Activated T-cell treated with anti-CD3 and anti-CD28 coated beads for 1 hour (primary cell): ENCODE results near the gene LHFPL6.

Experiments used
- DNase-seq: peaks from one replicate; pipeline ENCODE4 v3.0.0-alpha.2; 2020; ENCODE audit warnings: low read depth

The LHFPL6 gene

GRCh38 chr13:39381456-39381855, 221.5 kb downstream of the LHFPL6 start:
- no peak for DNase-seq

GRCh38 chr13:39379667-39380655, 223.0 kb downstream of the LHFPL6 start:
- no peak for DNase-seq

GRCh38 chr13:39379118-39379517, 223.9 kb downstream of the LHFPL6 start:
- DNase-seq, result no peak

- DNase-seq, result no peak
Observed at GRCh38 chr13:39378306-39378705, 224.7 kb downstream of the LHFPL6 start.

- DNase-seq, result no peak
Observed at GRCh38 chr13:39377699-39378098, 225.3 kb downstream of the LHFPL6 start.

- DNase-seq, result no peak
Observed at GRCh38 chr13:39376076-39376475, 226.9 kb downstream of the LHFPL6 start.

- no peak for DNase-seq
Observed at GRCh38 chr13:39375601-39376000, 227.4 kb downstream of the LHFPL6 start.

GRCh38 chr13:39374741-39375189, 228.2 kb downstream of the LHFPL6 start:
- DNase-seq, result no peak

- DNase-seq, result no peak
Observed at GRCh38 chr13:39373145-39373544, 229.8 kb downstream of the LHFPL6 start.

- no peak for DNase-seq
Observed at GRCh38 chr13:39371706-39372105, 231.3 kb downstream of the LHFPL6 start.

- no peak for DNase-seq
Observed at GRCh38 chr13:39370554-39370953, 232.4 kb downstream of the LHFPL6 start.

- DNase-seq, result no peak
Observed at GRCh38 chr13:39370048-39370447, 232.9 kb downstream of the LHFPL6 start.

GRCh38 chr13:39369161-39369890, 233.7 kb downstream of the LHFPL6 start:
- no peak for DNase-seq

GRCh38 chr13:39365879-39366278, 237.1 kb downstream of the LHFPL6 start:
- no peak for DNase-seq

- DNase-seq, result no peak
Observed at GRCh38 chr13:39364947-39365468, 238.0 kb downstream of the LHFPL6 start.

GRCh38 chr13:39363382-39363772, 239.6 kb downstream of the LHFPL6 start:
- no peak for DNase-seq

GRCh38 chr13:39362652-39363381, 240.2 kb downstream of the LHFPL6 start:
- no peak for DNase-seq

GRCh38 chr13:39353988-39354387, 249.0 kb downstream of the LHFPL6 start:
- no peak for DNase-seq

GRCh38 chr13:39350461-39350881, 252.5 kb downstream of the LHFPL6 start:
- DNase-seq, result no peak

GRCh38 chr13:39349391-39349960, 253.5 kb downstream of the LHFPL6 start:
- no peak for DNase-seq
